Left colon (tissue), 2 donors: ENCODE data around the gene RAET1E. TPM values are rescaled to one million over a fixed set of nuclear protein-coding genes. Genes with fewer than 3 reads are reported as not detected.
"Not testable (repeated sequence)": the region's sequence is repeated elsewhere in the genome, so short reads cannot be mapped to it uniquely, and the experiment has no call there.

Experiments used
- ATAC-seq: fragments of 200-7000 bp; cut with Tn5 transposase; one replicate; pipeline ENCODE4 v1.9.1; 2020; ENCODE audit warnings: mild to moderate bottlenecking, moderate library complexity
- DNase-seq, 2 donors: peaks; one replicate each; pipeline ENCODE4 v3.0.0-alpha.2; 2020
- intact Hi-C, 2 donors: fragments of 100-400 bp; cut with DNase I in 1 of 2; cut with micrococcal nuclease in 1 of 2; formaldehyde crosslinking; loops; one replicate each; pipeline versions ENCODE4 v1.11.2 to v1.14.0; 2022; cut with DNase I, micrococcal nuclease
- total RNA-seq, 2 donors: library from RNA; stranded (reverse); fragmentation: NEBNext Ultra II Directional; extraction: Animal tissue kit (Norgen Biotek cat#: 25700); gene quantifications; one replicate each; pipeline ENCODE4 v1.2.1, GENCODE V29; 2021
- donor health status: DM: no; HTN: no; CAD: no.
- donor health status: DM: yes; HTN: yes; CAD: no.

The RAET1E gene
- total RNA-seq, 2 donors from 2014 or later = 0.61 TPM; not detected in 1

DNA sequence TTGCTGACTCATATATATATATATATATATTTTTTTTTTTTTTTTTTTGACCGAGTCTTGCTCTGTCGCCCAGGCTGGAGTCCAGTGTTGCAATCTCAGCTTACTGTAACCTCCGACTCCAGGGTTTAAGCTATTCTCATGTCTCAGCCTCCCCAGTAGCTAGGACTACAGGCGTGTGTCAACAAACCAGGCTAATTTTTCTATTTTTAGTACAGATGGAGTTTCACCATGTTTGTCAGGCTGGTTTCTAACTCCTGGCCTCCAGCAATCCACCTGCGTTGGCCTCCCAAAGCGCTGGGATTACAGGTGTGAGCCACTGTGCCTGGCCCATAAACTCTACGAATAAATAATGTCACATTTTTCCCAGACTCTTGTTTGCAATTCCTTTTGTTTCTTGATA lies 38.5 kb downstream of the RAET1E start:
- ATAC-seq (no peak), DNase-seq (no peak)
- intact Hi-C loops = no loop called here

DNA sequence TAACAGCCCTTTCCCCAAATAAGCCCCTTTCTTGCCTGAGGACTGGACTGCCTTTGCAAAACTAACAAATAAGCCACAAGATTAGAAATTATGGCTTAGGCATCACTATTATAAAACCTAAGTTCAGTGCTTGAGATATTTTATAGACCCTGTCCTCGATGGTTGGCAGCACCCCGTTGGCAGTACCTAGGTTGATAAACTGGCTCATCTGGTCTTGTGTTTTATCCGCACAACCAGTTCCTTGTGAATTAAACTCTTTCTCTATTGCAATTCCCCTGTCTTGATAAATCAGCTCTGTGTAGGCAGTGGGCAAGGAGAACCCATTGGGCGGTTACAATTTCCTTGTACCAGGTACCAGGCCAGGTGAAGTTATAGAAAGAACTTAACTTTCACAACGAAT lies 40.4 kb downstream of the RAET1E start:
- ATAC-seq (no peak), DNase-seq (no peak)

DNA sequence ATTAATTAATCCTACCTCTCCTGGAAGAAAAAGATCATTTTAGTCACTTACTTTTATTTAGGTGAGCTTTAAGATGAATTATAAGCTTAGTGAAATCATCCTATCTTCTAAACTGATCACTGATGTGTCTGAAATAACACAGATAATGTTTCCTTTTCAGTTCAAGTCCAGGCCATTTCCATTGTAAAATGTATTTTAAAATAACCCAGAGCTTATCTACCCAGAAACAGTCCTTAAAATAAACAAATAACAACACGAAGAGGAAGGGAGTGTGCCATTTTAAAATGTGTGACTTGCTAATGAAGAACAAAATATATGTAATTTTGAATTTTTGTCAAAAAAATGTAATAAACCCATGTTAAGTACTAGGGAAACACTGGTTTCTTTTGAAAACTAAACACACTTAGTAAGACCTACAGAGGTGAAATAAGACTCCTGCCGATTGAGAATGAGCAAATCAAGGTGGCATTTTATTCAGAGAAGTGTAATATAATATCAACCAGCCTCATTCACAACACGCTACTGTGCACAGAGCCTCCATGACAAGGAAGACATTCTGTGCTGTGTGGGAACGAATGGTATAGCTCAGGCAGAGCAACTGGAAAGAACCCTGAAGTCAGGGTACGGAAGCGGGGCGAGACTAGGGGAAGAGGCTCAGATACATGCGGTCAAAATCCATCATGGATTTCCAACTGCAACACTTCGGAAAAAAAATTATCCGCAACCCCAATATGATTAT lies 41.5 kb downstream of the RAET1E start:
- ATAC-seq = no peak
- intact Hi-C loops = no loop called here

More for the DNA sequence above, 40.4 kb downstream of the RAET1E start:
- intact Hi-C loops = no loop called here

DNA sequence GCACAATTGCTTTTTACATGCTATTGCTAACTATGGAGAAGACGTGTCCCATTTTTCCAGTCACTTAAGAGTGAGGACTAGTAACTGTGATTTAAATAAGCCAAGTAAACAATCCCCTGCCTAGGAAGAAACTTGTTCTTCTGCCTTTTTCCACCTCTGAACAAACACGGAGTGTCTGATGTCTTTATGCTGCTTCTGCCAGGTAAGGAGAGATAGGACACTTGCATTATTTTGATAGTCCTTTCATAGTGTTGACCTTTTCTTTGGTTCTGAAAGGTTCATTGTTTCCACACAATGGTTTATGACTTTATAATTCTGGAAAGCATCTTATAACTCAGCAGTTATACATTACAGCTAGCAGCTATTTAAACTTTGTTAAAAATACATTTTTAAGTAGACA lies 42.2 kb downstream of the RAET1E start:
- DNase-seq (no peak), ATAC-seq (peak; percentile 76)
- intact Hi-C loops = no loop called here

More for the DNA sequence above, 41.5 kb downstream of the RAET1E start:
- no peak for DNase-seq

DNA sequence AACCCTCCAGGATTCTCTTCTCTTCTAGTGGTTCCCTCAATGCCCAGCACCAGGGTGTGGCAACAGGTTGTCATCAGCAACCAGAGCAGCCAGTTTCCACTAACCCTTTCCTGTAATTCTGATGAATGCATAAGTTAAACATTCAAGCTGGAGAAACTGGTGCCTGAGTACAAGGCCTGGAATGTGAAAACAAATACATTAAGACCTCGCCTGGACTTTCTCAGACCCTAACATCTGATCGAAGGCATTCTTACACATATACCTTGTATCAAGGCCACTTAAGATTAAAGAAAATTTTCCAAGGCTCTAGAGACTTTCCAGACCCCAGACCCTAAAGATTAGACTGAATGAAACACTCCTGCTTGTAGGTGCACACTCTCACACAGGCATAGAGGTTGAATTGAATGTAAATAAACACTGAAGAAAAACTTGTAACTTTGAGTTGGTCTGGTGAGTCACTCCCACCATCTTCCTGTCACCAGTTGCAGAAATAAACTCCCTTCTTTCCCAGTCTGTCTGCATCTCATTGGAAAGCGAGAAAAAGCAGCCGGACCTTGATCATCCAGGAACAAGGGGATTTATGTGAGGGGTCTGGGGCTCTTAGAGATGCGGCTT lies 42.8 kb downstream of the RAET1E start:
- no peak for DNase-seq
- intact Hi-C loops = no loop called here
- peak; percentile 54 for ATAC-seq

DNA sequence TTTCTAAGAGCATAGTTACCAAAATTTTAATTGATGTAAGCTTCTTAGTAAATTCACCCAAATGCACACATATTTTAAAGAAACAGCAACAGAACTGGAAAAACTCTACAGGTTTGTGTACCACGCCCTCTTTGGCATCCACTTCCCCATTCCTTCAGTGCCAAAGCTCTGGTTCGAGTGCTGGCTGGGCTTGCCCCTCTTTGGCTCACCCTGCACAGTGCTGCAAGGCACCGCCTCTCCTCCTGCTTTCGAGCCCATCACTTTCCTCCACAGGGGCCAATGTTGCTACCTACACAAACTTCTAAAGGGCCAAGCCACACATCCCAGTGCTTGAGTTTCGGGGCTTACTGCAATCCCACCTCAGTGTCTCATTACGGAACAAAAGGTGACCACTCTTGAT lies 43.4 kb downstream of the RAET1E start:
- DNase-seq = no peak
- intact Hi-C loops = no loop called here
- peak; percentile 35 for ATAC-seq

DNA sequence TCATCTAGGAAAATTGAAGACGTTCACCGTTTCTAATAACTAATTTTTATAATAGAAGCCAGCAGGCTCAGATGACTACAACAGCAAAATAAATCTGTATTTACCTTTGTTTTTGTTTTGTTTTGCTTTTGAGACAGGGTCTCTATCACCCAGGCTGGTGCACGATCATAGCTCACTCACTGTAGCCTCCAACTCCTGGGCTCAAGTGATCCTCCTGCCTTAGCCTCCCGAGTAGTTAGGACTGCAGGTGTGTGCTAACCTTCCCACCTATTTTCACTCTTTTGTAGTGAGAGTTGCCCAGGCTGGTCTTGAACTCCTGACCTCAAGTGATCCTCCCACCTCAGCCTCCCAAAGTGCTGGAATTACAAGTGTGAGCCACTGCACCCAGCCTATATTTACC lies 43.9 kb downstream of the RAET1E start:
- DNase-seq, intact Hi-C loops, ATAC-seq: not testable (repeated sequence)

DNA sequence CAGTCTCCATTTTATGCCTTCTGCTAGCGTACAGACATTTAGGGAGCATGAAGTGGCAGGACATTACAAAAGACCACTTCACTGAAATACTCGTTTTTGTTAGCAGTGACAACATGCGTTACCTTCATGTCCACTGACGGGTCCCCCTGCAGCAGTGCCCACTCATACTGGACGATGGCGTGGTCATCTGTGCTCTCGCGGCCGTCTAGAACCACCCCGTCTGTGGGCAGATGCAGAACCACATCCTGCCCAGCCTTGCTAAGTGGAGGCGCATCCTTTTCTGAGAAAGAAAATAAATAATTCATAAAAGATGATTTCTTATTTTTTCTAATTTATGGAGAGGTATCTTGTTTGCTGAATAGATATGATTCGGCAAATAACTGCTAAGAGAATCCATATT lies 45.0 kb downstream of the RAET1E start:
- intact Hi-C loops = no loop called here
- no peak for ATAC-seq

DNA sequence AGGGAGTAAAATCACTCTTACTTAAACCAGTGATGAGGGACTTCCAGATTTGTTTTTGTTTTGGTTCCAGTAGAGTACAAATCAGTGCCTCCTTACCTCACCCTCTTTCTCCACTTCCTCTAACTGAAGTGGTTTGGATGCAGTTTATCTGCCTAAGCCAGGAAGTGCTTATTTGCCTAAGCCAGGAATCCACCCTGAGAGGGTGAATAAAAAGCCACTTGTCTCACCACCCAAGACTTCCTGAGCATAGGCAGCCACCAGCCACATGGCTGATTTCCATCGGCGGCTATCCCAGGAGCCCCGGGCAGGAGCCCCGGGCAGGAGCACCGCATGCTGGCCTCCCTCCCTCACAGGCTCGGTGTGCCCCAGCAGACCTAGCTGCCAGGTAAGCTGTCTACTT lies 45.7 kb downstream of the RAET1E start:
- ATAC-seq (peak; percentile 66), DNase-seq (no peak)
- intact Hi-C loops = no loop called here

More for the DNA sequence above, 45.0 kb downstream of the RAET1E start:
- no peak for DNase-seq

DNA sequence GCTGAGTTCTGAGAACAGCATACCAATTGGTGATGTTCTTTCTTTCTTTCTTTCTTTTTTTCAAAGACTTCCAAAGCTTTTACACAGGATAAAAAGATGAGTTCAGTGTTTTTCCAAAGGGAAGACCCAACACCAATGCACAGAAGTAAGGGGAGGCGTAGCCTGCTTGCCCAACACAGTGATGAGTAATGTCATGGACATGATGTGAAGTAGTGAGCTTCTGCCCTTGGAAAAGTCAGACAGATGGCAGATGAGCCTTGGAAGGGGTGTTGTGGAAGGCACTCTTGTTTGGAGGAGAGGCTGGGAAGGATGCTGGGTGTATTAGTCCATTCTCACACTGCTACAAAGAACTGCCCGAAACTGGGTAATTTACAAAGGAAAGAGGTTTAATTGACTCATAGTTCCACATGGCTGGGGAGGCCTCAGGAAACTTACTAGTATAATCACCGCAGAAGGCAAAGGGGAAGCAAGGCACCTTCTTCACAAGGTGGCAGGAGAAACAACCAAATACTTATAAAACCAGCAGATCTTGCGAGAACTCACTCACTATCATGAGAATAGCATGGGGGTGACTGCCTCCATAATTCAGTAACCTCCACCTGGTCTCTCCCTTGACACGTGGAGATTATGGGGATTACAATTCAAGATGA lies 46.3 kb downstream of the RAET1E start:
- ATAC-seq (no peak), DNase-seq (no peak)

DNA sequence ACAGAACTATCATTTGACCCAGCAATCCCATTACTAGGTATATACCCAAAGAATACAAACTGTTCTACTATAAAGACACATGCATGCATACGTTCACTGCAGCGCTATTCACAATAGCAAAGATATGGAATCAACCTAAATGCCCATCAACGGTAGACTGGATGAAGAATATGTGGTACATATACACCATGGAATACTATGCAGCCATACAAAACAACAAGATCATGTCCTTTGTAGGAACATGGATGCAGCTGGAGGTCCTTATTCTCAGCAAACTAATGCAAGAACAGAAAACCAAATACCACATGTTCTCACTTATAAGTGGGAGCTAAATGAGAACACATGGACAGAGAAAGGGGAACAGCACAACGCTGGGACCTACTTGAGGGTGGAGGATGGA lies 49.6 kb downstream of the RAET1E start:
- intact Hi-C loops = loop anchor here in 1 of 2 donors (10.0 kb wide), 1 partner anchor 76 kb away; the partner anchor contains the start of gene RAET1G
- not testable (repeated sequence) for ATAC-seq, DNase-seq

More for the DNA sequence above, 46.3 kb downstream of the RAET1E start:
- intact Hi-C loops = no loop called here

Other genes starting within 250 kb of the RAET1E start
- 10 to 100 TPM; 11.1 to 11.3 TPM for gene KATNA1, start 249.4 kb downstream of the RAET1E start, total RNA-seq
- 10 to 100 TPM; 21.7 to 22.7 TPM for gene LATS1, start 180.0 kb downstream of the RAET1E start, total RNA-seq
- 10 to 100 TPM; 19.6 to 29.4 TPM for gene NUP43, start 151.6 kb downstream of the RAET1E start, total RNA-seq
- gene PCMT1, start 148.4 kb downstream of the RAET1E start, total RNA-seq = 10 to 100 TPM; 52.4 to 55.9 TPM
- 10 to 100 TPM; 21.9 to 22.2 TPM for gene LRP11, start 33.8 kb downstream of the RAET1E start, total RNA-seq
- not detected for gene RAET1G, start 25.0 kb upstream of the RAET1E start, total RNA-seq
- gene ULBP2, start 43.9 kb upstream of the RAET1E start, total RNA-seq = under 1 TPM in 1 of 2 donors, not detected in 1; 0.31 TPM
- under 1 TPM in 1 of 2 donors, not detected in 1; 0.09 TPM for gene ULBP1, start 65.8 kb upstream of the RAET1E start, total RNA-seq
- gene RAET1L, start 127.4 kb upstream of the RAET1E start, total RNA-seq = not detected
- 1 to 10 TPM; 1.2 to 1.5 TPM for gene ULBP3, start 171.0 kb upstream of the RAET1E start, total RNA-seq
- 10 to 100 TPM; 28.9 to 40.0 TPM for gene PPP1R14C, start 244.9 kb upstream of the RAET1E start, total RNA-seq